Skin epidermis (tissue), 12 donors: ENCODE measurements around the gene TRPC4AP.

Source experiments
- H3K27ac ChIP-seq, 21 experiments: fragments of 200-600 bp; sonication (generic) in 11 of 21; one replicate each; pipeline ENCODE4 v1.5.0; 2020; ENCODE audit warnings: mild to moderate bottlenecking in 3 of 21, inconsistent platforms in 2 of 21, moderate library complexity in 2 of 21
- H3K4me3 ChIP-seq, 7 experiments: fragments of 200-600 bp; sonication (generic) in 2 of 7; one replicate each; pipeline ENCODE4 v1.5.0; 2020; ENCODE audit warnings: inconsistent platforms in 2 of 7, mild to moderate bottlenecking in 2 of 7, moderate library complexity in 1 of 7

Gene TRPC4AP

DNA sequence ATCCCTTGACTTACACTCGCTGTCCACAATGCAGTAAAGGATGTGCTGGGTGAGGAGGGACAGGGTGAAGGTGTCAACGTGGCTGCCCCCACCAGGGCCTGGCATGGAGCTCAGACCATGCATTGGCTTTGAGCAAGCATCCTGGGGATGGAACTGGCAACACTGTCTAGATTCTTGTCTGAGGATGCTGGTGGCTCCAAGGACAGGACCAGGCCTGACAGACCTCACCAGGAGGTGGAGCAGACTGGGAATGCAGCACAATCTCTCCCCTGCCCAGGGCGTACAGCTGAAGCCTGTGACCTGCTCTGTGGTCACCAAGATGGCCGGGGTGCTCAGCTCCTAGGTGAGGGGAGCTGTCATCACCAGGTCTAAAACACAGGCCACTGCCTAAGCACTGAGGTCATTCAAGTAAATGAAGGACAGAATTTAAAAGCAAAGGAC lies 86.1 kb downstream of the TRPC4AP start:
- H3K27ac ChIP-seq, result no peak overlapping the region
- no peak overlapping the region for H3K4me3 ChIP-seq

DNA sequence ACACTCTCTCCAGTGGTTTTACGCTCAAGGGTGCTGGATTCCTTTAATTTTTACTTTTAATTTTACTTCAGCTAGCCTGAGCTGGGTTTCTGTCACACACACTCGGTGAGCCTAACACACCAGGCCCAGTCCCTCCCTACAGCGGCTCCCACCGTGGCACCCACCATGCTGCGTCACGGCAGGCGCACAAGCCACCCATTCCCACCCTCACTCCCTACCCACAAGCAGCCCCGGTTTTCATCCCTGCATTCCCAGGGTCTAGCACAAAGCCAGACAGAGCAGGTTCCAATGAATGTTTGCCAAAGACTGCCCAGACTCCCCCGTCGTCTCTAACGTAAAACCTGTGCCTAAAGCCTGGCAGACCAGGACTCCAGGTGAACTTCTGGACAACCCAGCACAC lies 86.6 kb downstream of the TRPC4AP start:
- Histone ChIP-seq H3K27ac (no peak overlapping the region), H3K4me3 (no peak overlapping the region)

DNA sequence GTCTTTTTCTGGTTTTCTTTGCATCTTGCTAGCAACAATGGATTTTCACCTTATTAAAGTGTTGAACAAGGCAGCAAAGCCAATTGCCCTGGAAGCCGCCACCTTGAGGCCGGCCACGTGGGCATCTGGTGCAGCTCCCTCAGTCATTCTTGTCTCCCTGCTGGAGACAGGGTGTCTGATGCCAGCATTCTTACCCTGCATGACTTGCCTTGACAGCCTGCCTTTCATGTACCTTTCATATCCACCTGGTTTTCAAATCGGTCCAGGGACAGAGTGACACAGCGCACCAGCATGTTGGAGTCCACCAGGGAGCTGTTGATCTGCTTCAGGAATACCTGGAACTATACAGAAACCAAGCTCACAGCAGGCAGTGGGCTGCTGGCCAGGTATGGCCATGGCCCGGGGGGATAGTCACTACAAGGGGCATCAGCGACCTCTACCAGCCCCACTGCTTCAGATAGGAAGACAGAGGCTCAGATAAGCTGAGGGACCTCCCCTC lies 87.1 kb downstream of the TRPC4AP start:
- Histone ChIP-seq H3K4me3 (no peak overlapping the region), H3K27ac (no peak overlapping the region)

DNA sequence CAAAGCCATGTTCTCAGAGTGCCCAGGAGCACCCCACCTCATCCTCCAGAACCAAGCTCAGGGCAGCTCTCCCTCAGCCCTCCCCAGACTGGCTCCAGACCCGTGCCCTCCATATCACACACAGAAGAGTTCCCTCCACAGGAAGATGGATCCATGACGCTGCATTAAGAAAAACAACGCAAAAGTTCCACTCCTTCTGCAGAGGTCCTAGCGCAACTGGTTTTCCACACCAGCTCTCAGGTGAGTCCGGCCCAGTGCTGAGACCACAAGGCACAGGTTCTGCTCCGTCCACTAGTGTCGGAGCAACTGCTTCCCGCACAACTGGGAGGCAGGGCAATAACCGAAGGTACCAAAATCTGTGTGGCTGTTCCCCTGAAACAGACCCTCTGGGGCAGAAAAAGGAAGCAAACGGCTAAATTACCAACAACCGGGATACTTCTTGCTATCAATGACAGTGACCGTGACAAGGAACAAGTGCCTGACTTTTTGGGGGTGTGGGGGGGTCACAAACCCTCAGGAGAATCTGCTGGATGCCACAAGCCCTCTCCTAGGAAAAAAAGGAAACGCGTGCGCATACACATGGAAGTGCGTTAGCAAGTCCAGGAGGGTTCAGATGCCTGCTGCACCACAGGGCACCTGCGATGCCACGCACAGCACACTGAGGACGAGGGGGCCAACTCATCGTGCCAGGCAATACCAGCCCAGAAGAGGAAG lies 87.7 kb downstream of the TRPC4AP start:
- Histone ChIP-seq H3K27ac (no peak overlapping the region), H3K4me3 (no peak overlapping the region)

DNA sequence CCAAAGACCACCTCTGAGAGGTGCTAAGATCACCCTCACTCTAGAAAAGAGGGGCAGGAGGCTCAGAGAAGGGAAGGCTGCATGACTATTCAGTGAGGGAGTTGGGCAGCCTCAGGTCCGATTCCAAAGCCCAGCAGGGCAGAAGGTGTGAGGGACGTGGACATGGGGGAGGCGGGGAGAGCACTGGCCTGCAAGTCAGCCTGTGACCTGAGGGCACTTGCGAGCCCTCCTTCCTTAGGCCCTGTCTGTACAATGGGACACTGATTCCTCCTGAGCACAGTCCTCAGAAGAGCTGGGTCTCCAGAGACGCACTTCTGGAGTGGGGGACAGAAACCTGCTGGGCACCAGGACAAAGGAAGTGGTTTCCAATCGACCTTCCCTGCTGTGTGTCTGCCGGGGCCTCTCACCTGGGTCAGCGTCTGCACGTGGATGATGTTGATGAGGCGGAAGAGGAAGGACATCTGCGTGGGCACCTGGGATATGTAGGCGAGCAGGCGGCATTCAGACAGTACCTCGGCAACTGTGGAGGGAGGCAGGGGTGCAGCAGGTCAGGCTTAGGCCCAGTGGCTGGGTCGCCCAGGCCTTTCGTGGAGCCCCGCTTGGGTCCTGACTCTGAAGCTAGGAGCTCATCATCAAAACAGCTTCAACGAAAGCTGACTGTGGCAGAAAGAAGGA lies 88.4 kb downstream of the TRPC4AP start:
- no peak overlapping the region for H3K4me3 ChIP-seq
- H3K27ac ChIP-seq, result no peak overlapping the region

DNA sequence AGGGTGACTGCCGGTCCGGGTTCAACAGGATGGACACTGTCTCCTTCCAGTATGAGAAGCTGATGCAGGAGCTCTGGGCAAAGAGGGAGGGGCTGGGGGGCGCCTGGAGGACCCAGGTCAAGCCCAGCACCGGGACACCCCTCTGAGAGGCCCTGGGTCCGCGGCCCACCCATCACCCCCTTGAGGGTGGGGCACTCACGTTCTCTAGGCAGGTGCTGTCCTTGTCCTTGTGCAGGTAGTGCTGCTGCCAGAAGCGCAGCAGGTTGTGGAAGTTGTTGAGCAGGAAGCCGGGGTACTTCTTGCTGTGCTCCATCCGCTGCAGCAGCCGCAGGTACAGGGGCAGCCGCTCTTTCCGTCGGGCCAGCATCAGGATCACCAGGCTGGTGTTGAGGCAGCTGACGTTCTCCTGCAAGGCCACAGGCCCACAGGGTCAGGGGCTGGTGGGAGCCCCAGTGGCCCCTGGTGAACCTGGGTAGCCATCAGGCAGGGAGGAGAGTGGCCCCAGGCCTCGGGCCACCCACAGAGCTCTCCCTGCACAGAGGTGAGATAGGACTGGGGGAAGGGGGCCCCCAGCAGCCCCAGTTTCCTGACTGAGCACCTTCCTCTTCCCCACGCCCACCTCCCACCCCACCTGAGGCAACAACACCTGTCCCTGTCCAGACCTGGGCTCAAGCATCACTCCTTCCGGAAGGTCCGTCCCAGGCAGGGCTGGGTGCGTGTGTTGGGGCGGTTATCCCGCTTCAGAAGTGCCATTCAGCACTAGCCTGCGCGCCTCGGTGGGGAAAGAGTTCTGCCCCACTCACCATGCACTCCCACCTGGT lies 89.2 kb downstream of the TRPC4AP start:
- H3K27ac ChIP-seq, result no peak overlapping the region
- H3K4me3 ChIP-seq, result no peak overlapping the region

DNA sequence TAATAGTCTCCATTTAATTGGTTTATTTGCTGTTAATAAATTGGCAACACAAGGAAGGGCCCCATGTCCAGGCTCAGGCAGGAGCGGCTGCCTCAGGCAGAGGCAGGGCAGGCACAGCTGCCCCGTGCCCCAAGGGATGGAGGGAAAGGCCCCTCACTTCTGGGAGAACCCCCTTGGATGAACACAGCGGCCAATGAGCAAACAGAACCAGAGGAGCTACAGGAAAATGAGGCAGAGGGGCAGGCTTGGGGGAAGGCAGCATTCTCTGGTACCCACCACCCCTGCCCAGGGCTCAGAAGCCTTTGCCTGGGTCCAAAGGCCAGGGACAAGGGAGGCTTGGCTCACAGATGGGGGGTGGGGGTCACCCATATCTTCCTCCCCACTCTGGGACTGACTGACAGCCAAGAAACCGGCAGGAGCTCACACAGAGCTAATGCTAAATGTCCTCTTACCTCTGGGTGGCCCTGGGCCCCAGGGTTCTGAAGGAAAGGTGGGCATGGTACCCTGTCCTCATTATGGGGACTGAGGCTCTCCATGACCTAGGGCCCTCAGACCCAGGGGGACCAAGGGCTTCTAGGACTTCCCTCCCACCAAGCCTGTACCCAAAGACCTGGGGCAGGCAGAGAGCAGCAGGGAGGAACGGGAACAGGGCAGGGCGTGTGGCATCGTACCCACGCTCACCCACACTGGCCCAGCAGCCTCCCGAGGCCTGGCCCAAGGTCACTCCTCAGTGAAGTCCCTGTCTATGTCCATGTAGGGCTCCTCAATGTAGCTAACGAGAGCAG lies 90.0 kb downstream of the TRPC4AP start:
- Histone ChIP-seq H3K27ac (no peak overlapping the region), H3K4me3 (no peak overlapping the region)

DNA sequence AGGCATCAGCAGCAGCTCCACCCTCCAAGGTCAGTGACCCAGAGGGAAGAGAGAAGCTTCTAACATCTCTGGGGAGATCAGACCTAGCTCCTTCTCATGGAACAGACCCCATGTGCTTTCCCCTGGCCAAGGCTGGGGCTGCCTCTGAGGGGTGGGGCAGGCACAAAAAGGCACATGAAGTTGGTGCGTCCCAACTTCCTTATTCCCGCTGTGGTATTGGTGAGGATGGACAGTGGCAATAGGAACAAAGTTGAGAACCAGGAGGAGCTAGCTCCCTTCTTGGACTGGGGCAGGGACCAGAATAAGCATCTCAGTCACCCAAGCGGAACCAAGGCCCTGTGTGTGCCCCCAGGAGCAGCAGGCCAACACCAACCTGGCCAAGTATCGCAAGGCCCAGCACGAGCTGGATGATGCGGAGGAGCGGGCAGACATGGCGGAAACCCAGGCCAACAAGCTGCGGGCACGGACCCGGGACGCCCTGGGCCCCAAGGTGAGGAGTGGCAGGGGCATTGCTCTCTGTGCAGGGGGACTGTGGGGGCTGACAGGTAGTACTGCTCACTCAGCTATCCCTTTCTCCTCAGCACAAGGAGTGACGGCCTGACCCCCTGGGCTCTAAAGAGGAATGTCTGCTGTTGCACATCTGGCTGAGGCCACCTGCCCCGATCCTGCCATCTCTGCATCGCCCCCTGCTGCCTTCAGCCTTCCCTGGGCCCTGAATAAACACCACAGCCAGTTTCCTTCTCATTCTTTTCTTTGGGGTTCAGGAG lies 90.8 kb downstream of the TRPC4AP start:
- Histone ChIP-seq H3K4me3 (no peak overlapping the region), H3K27ac (no peak overlapping the region)

DNA sequence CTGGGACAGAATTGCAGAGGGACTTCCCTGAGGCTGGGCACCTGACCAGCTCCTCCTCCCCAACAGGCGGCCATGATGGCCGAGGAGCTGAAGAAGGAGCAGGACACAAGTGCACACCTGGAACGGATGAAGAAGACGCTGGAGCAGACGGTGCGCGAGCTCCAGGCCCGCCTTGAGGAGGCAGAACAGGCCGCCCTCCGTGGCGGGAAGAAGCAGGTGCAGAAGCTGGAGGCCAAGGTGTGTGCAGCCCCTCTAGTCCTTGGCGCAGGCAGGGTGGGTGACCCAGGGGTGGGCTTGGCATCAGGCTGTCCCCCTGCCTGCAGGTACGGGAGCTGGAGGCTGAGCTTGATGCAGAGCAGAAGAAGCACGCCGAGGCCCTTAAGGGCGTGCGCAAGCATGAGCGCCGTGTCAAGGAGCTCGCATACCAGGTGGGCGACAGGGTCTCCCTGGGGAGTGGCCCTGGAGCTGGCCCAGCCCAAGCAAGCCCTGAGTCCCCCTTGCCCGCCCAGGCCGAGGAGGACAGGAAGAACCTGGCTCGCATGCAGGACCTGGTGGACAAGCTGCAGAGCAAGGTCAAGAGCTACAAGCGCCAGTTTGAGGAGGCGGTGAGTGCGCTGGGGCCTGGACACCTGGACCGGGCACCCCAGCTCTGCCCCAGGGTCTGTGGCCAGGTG lies 91.5 kb downstream of the TRPC4AP start:
- H3K4me3 ChIP-seq, result no peak overlapping the region
- no peak overlapping the region for H3K27ac ChIP-seq

DNA sequence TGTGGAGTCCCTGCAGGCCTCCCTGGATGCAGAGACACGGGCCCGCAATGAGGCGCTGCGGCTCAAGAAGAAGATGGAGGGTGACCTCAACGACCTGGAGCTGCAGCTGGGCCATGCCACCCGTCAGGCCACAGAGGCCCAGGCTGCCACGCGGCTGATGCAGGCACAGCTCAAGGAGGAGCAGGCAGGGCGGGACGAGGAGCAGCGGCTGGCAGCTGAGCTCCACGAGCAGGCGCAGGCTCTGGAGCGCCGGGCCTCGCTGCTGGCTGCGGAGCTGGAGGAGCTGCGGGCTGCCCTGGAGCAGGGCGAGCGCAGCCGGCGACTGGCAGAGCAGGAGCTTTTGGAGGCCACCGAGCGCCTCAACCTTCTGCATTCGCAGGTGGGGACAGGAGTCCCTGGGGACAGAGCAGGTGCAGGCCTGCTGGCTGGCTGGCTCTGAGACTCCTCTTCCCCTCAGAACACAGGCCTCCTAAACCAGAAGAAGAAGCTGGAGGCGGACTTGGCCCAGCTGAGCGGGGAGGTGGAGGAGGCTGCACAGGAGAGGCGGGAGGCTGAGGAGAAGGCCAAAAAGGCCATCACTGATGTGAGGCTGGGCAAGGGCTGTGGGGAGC lies 92.2 kb downstream of the TRPC4AP start:
- Histone ChIP-seq H3K4me3 (no peak overlapping the region), H3K27ac (no peak overlapping the region)

DNA sequence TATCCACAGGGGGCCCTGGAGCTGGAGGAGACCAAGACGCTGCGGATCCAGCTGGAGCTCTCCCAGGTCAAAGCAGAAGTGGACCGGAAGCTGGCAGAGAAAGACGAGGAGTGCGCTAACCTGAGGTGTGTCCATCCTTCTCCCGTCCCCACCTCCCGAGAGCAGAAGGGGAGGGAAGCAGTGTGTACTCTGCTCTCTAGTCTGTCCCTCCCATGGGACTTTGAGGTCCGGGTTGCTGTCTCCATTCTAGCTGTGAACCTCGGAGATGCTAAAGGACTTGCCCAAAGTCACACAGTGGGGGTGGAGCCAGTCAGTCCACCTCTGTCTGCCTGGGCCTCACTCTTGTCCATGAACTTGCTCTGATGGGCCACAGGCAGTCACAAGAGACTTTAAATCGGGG lies 92.8 kb downstream of the TRPC4AP start:
- no peak overlapping the region for H3K27ac ChIP-seq
- no peak overlapping the region for H3K4me3 ChIP-seq

DNA sequence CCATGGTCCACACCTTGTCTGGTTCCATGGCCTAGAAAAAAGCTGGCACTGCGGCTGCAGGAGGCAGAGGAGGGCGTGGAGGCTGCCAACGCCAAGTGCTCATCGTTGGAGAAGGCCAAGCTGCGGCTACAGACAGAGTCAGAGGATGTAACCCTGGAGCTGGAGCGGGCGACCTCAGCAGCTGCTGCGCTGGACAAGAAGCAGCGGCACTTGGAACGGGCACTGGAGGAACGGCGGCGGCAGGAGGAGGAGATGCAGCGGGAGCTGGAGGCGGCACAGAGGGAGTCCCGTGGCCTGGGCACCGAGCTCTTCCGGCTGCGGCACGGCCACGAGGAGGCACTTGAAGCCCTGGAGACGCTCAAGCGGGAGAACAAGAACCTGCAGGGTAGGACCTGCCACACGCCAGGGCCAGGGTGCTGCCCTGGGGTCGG lies 93.6 kb downstream of the TRPC4AP start:
- Histone ChIP-seq H3K27ac (no peak overlapping the region), H3K4me3 (no peak overlapping the region)

DNA sequence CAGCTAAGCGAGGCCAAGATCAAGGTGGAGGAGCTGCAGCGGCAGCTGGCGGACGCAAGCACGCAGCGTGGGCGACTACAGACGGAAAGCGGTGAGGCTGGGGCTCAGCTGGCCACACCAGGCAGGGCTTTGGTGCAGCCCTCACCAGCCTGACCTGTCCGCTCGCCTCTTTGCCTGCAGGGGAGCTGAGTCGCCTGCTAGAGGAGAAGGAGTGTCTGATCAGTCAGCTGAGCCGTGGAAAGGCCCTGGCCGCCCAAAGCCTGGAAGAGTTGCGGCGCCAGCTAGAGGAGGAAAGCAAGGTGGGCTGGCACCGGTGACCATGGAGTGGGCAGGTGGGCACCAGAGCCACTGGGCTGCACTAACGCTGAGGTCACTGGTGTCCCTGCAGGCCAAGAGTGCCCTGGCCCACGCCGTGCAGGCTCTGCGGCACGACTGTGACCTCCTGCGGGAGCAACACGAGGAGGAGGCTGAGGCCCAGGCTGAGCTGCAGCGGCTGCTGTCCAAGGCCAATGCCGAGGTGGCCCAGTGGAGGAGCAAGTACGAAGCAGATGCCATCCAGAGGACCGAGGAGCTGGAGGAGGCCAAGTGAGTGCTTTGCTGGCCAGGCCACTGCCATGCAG lies 94.2 kb downstream of the TRPC4AP start:
- Histone ChIP-seq H3K4me3 (no peak overlapping the region), H3K27ac (no peak overlapping the region)

DNA sequence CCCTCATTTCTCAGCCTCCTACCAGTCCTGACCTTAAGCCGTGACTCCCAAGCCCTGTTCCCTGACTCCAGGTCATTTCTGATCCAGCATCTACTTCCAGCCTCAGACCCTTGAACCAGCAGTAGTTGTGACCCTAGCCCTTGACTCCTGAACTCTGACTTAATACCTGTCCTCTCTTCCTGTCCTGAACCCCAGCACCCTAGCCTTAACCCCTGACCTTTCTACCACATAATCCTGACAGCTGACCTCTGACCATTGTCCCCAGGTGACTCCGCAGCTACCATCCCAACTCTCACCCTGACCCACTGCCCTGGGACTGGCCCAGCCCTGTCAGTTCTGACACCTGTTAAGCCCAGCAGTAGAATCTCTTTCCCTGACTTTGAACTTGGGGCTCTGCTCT lies 94.8 kb downstream of the TRPC4AP start:
- Histone ChIP-seq H3K27ac (no peak overlapping the region), H3K4me3 (no peak overlapping the region)

DNA sequence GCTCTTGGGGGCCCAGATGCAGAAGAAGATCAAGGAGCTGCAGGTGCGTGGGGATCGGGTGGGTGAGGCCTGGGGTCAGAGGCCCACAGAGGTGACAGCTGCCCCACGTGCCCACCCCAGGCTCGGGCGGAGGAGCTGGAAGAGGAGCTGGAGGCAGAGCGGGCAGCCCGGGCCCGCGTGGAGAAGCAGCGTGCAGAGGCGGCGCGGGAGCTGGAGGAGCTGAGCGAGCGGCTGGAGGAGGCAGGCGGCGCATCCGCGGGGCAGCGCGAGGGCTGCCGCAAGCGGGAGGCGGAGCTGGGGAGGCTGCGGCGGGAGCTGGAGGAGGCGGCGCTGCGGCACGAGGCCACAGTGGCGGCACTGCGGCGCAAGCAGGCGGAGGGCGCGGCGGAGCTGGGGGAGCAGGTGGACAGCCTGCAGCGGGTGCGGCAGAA lies 95.5 kb downstream of the TRPC4AP start:
- H3K27ac ChIP-seq, result no peak overlapping the region

DNA sequence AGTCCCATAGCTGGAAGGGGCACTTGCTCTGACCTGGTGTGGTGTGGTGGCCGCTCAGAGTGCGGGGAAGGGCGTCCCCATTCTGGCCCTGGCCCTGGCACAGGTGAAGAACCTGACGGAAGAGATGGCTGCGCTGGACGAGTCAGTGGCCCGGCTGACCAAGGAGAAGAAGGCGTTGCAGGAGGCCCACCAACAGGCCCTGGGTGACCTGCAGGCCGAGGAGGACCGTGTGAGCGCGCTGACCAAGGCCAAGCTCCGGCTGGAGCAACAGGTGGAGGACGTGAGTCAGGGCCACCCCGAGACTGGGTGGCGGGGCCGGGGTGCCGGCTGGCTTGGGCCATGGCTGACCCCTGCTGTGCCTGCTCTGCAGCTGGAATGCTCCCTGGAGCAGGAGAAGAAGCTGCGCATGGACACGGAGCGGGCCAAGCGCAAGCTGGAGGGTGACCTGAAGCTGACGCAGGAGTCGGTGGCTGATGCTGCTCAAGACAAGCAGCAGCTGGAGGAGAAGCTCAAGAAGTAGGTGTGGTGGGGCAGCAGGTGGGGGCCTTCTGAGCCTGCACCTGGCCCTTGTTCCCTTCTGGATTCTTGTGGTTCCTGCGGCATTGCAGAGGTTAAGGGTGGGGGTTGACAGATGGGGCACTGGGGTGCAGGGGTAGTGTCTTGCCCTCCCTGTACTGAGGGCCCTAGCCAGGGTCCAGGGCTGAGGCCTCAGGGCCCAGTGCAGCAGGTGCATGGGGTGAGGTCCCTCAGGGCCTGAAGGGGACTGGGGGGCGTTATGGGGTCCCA lies 96.2 kb downstream of the TRPC4AP start:
- H3K4me3 ChIP-seq, result no peak overlapping the region
- H3K27ac ChIP-seq, result no peak overlapping the region

More for the DNA sequence above, 95.5 kb downstream of the TRPC4AP start:
- H3K4me3 ChIP-seq, result no peak overlapping the region

DNA sequence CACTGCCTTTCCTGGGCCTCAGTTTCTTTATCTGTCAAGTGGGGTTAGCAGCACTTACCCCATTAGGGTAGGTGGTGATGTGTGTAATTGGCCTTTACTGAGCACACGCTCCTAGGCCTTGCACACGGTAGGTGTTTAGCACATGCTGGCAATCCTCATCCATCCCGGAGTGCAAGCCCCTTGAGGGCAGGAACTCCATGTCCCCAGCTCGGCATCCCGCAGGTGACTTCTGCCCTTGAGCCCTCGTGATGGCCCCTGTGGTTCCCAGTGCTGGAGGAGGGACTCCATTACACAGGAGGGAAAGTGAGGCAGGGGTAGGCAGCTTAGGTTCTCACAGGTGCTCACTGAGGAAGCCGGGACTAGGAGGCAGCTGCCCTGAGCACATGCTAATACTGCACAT lies 96.9 kb downstream of the TRPC4AP start:
- H3K27ac ChIP-seq, result no peak overlapping the region

More for the DNA sequence above, 96.9 kb downstream of the TRPC4AP start:
- no peak overlapping the region for H3K4me3 ChIP-seq
